Stomach smooth muscle (tissue), 2 donors: ENCODE measurements around the gene MARCKS.

Experiments
- H3K27ac ChIP-seq: one replicate; pipeline ENCODE4 v1.7.0; 2013; ENCODE audit warnings: mild to moderate bottlenecking, low read length, inconsistent platforms
- H3K27me3 ChIP-seq, 2 donors: one replicate each; pipeline ENCODE4 v1.7.0; 2013; ENCODE audit warnings: low read length in 2 of 2; ENCODE audit not compliant: insufficient read depth in 2 of 2, control insufficient read depth in 1 of 2
- H3K36me3 ChIP-seq, 2 donors: one replicate each; pipeline ENCODE4 v1.7.0; 2013; ENCODE audit warnings: low read length in 2 of 2; ENCODE audit not compliant: control insufficient read depth in 2 of 2, insufficient read depth in 2 of 2
- H3K4me1 ChIP-seq: one replicate; pipeline ENCODE4 v1.7.0; 2013; ENCODE audit warnings: low read length; ENCODE audit not compliant: control insufficient read depth, insufficient read depth
- H3K4me3 ChIP-seq, 2 donors: one replicate each; pipeline ENCODE4 v1.7.0; 2013; ENCODE audit warnings: low read length in 2 of 2
- H3K9ac ChIP-seq, 2 donors: one replicate each; pipeline ENCODE4 v1.7.0; 2013; ENCODE audit warnings: low read length in 2 of 2, mild to moderate bottlenecking in 1 of 2
- H3K9me3 ChIP-seq, 2 donors: one replicate each; pipeline ENCODE4 v1.7.0; 2013; ENCODE audit warnings: low read length in 2 of 2; ENCODE audit not compliant: control insufficient read depth in 2 of 2
- donor health status: healthy.
- donor health status: Pancreatic carcinoma.

MARCKS gene

GRCh38 chr6:113860181-113860955 is 3.2 kb downstream of the MARCKS start:
- Histone ChIP-seq H3K4me1 (peaks cover 9% of the 10 kb centered on the region), H3K27ac (peak overlapping the region; percentile 96), H3K9ac (peak overlapping the region in 1 of 2 donors; percentile 64), H3K4me3 (peak overlapping the region in 1 of 2 donors; percentile 97), H3K27me3 (no peaks in the 10 kb centered on the region), H3K36me3 (no peaks in the 10 kb centered on the region), H3K9me3 (no peaks in the 10 kb centered on the region)

GRCh38 chr6:113862112-113862511 is 5.0 kb downstream of the MARCKS start:
- Histone ChIP-seq H3K36me3 (no peaks in the 10 kb centered on the region), H3K9me3 (no peaks in the 10 kb centered on the region), H3K27me3 (no peaks in the 10 kb centered on the region), H3K4me3 (no peak overlapping the region), H3K4me1 (peaks cover 9% of the 10 kb centered on the region), H3K9ac (peak overlapping the region in 1 of 2 donors; percentile 15), H3K27ac (no peak overlapping the region)

- Histone ChIP-seq H3K4me1 (no peaks in the 10 kb centered on the region), H3K36me3 (no peaks in the 10 kb centered on the region), H3K27me3 (no peaks in the 10 kb centered on the region), H3K9me3 (no peaks in the 10 kb centered on the region), H3K9ac (no peak overlapping the region), H3K4me3 (no peak overlapping the region), H3K27ac (no peak overlapping the region)
These were observed 13.8 kb downstream of the MARCKS start for GRCh38 chr6:113870917-113871316.

- no peak overlapping the region for H3K4me3 ChIP-seq
- no peak overlapping the region for H3K27ac ChIP-seq
- H3K9me3 ChIP-seq: no peaks in the 10 kb centered on the region
- H3K4me1 ChIP-seq: no peaks in the 10 kb centered on the region
- no peaks in the 10 kb centered on the region for H3K36me3 ChIP-seq
- H3K9ac ChIP-seq: no peak overlapping the region
- H3K27me3 ChIP-seq: no peaks in the 10 kb centered on the region
These were observed 14.8 kb downstream of the MARCKS start for GRCh38 chr6:113871975-113872374.

GRCh38 chr6:113873043-113873667 is 16.0 kb downstream of the MARCKS start:
- no peaks in the 10 kb centered on the region for H3K9me3 ChIP-seq
- no peaks in the 10 kb centered on the region for H3K4me1 ChIP-seq
- H3K27ac ChIP-seq: no peak overlapping the region
- H3K36me3 ChIP-seq: no peaks in the 10 kb centered on the region
- no peak overlapping the region for H3K9ac ChIP-seq
- H3K27me3 ChIP-seq: no peaks in the 10 kb centered on the region
- H3K4me3 ChIP-seq: peak overlapping the region in 1 of 2 donors; percentile 8

- Histone ChIP-seq H3K4me1 (no peaks in the 10 kb centered on the region), H3K9me3 (no peaks in the 10 kb centered on the region), H3K4me3 (no peak overlapping the region), H3K27ac (no peak overlapping the region), H3K9ac (no peak overlapping the region), H3K36me3 (no peaks in the 10 kb centered on the region), H3K27me3 (no peaks in the 10 kb centered on the region)
These were observed 18.3 kb downstream of the MARCKS start for GRCh38 chr6:113875470-113875869.

GRCh38 chr6:113876695-113877094 is 19.6 kb downstream of the MARCKS start:
- H3K9me3 ChIP-seq: no peaks in the 10 kb centered on the region
- no peaks in the 10 kb centered on the region for H3K36me3 ChIP-seq
- no peak overlapping the region for H3K4me3 ChIP-seq
- no peaks in the 10 kb centered on the region for H3K27me3 ChIP-seq
- H3K4me1 ChIP-seq: peaks cover 1% of the 10 kb centered on the region
- H3K27ac ChIP-seq: no peak overlapping the region
- H3K9ac ChIP-seq: no peak overlapping the region

- Histone ChIP-seq H3K36me3 (no peaks in the 10 kb centered on the region), H3K27ac (no peak overlapping the region), H3K27me3 (no peaks in the 10 kb centered on the region), H3K4me3 (no peak overlapping the region), H3K4me1 (peaks cover 3% of the 10 kb centered on the region), H3K9ac (peak overlapping the region in 1 of 2 donors; percentile 34), H3K9me3 (no peaks in the 10 kb centered on the region)
These were observed 22.3 kb downstream of the MARCKS start for GRCh38 chr6:113879186-113880096.

- no peak overlapping the region for H3K4me3 ChIP-seq
- H3K27me3 ChIP-seq: no peaks in the 10 kb centered on the region
- H3K36me3 ChIP-seq: no peaks in the 10 kb centered on the region
- H3K9me3 ChIP-seq: no peaks in the 10 kb centered on the region
- H3K27ac ChIP-seq: no peak overlapping the region
- H3K9ac ChIP-seq: no peak overlapping the region
- peaks cover 3% of the 10 kb centered on the region for H3K4me1 ChIP-seq
These were observed 24.4 kb downstream of the MARCKS start for GRCh38 chr6:113881478-113881980.

- Histone ChIP-seq H3K4me3 (no peak overlapping the region), H3K9ac (no peak overlapping the region), H3K4me1 (peaks cover 3% of the 10 kb centered on the region), H3K27me3 (no peaks in the 10 kb centered on the region), H3K27ac (no peak overlapping the region), H3K9me3 (no peaks in the 10 kb centered on the region), H3K36me3 (no peaks in the 10 kb centered on the region)
These were observed 25.3 kb downstream of the MARCKS start for GRCh38 chr6:113882336-113883022.
